GM18505 (cell line): Measurements from ENCODE around the gene CZIB.

ENCODE experiments used
- ATAC-seq: cut with Tn5 transposase; IDR thresholded peaks from one replicate; pipeline ENCODE4 v1.9.1; 2021; ENCODE audit not compliant: unreplicated experiment
- POLR2A ChIP-seq: IDR thresholded peaks from 4 replicates; pipeline ENCODE4 v1.6.1; 2011; ENCODE audit warnings: borderline replicate concordance; ENCODE audit not compliant: insufficient read depth, insufficient read length; ENCODE audit errors: extremely low read depth

Gene CZIB

GRCh38 chr1:53254011-53254640, 33.7 kb upstream of the CZIB start:
- no peak for ATAC-seq
- no peak for TF ChIP-seq POLR2A

GRCh38 chr1:53250325-53250724, 29.9 kb upstream of the CZIB start:
- no peak for TF ChIP-seq POLR2A
- ATAC-seq = no peak

- ATAC-seq = no peak
- no peak for TF ChIP-seq POLR2A
These were observed 29.3 kb upstream of the CZIB start for GRCh38 chr1:53249706-53250105.

GRCh38 chr1:53246261-53247134, 26.1 kb upstream of the CZIB start:
- no peak for ATAC-seq

GRCh38 chr1:53244141-53244540, 23.7 kb upstream of the CZIB start:
- no peak for TF ChIP-seq POLR2A
- ATAC-seq = no peak

More at GRCh38 chr1:53246261-53247134, 26.1 kb upstream of the CZIB start:
- TF ChIP-seq POLR2A = no peak

GRCh38 chr1:53242381-53242780, 21.9 kb upstream of the CZIB start:
- TF ChIP-seq POLR2A = no peak
- ATAC-seq = no peak

- TF ChIP-seq POLR2A = no peak
- ATAC-seq = no peak
These were observed 21.4 kb upstream of the CZIB start for GRCh38 chr1:53241828-53242227.

GRCh38 chr1:53238197-53239155, 18.0 kb upstream of the CZIB start, which contains the start of gene MAGOH:
TSS of gene MAGOH (minus strand) at chr1:53238518. CDS start at chr1:53238448, 70 bp downstream.
- ATAC-seq = peak; percentile 96
- peak; percentile 83 for TF ChIP-seq POLR2A

- no peak for TF ChIP-seq POLR2A
- ATAC-seq = no peak
These were observed 17.2 kb upstream of the CZIB start for GRCh38 chr1:53237638-53238037.

GRCh38 chr1:53220962-53221286, 490 bp upstream of the CZIB start:
- ATAC-seq = no peak
- TF ChIP-seq POLR2A = no peak

GRCh38 chr1:53219711-53220110, 723 bp downstream of the CZIB start:
- ATAC-seq = no peak
- TF ChIP-seq POLR2A = no peak

- no peak for ATAC-seq
- TF ChIP-seq POLR2A = no peak
These were observed 2.2 kb downstream of the CZIB start for GRCh38 chr1:53218201-53218600.

- ATAC-seq = no peak
- TF ChIP-seq POLR2A = no peak
These were observed 6.0 kb downstream of the CZIB start for GRCh38 chr1:53214376-53214940.

GRCh38 chr1:53210954-53211353, 9.5 kb downstream of the CZIB start:
- no peak for TF ChIP-seq POLR2A
- no peak for ATAC-seq

- TF ChIP-seq POLR2A = no peak
These were observed 10.1 kb downstream of the CZIB start for GRCh38 chr1:53210352-53210751.

More at GRCh38 chr1:53210352-53210751, 10.1 kb downstream of the CZIB start:
- ATAC-seq = no peak
